Stimulated activated CD4-positive, alpha-beta T cell treated with anti-CD3 and anti-CD28 coated beads, Interleukin-1b, Interleukin-23, amount 100 ng/mL, for 1 hour (primary cell): Measurements from ENCODE around the gene PMPCA.
"Not testable (repeated sequence)": the region's sequence is repeated elsewhere in the genome, so short reads cannot be mapped to it uniquely, and the experiment has no call there.

ENCODE experiments used
- DNase-seq, 2 donors: peaks; one replicate each; pipeline ENCODE4 v3.0.0-alpha.2; 2020; ENCODE audit warnings: low read depth in 2 of 2

Gene PMPCA

GRCh38 chr9:136394312-136395019, 16.0 kb upstream of the PMPCA start:
- no peak for DNase-seq

GRCh38 chr9:136395020-136395340, 15.5 kb upstream of the PMPCA start:
- DNase-seq: no peak

- DNase-seq: no peak
Observed at GRCh38 chr9:136395345-136396218, 14.9 kb upstream of the PMPCA start.

- DNase-seq: no peak
Observed at GRCh38 chr9:136396219-136396515, 14.3 kb upstream of the PMPCA start.

GRCh38 chr9:136397643-136398042, 12.8 kb upstream of the PMPCA start:
- DNase-seq: no peak

GRCh38 chr9:136398286-136398685, 12.2 kb upstream of the PMPCA start:
- no peak for DNase-seq

- no peak for DNase-seq
Observed at GRCh38 chr9:136399176-136400037, 11.1 kb upstream of the PMPCA start.

GRCh38 chr9:136400038-136400834, 10.2 kb upstream of the PMPCA start, which contains the start of gene SNAPC4:
TSS of gene SNAPC4 (minus strand) at chr9:136400170. CDS start at chr9:136398428, 1,742 bp downstream.
- DNase-seq: peak; percentile 57 to 75

- no peak for DNase-seq
Observed at GRCh38 chr9:136401173-136401922, 9.1 kb upstream of the PMPCA start.

GRCh38 chr9:136402067-136402466, 8.4 kb upstream of the PMPCA start:
- no peak for DNase-seq

- DNase-seq: peak; percentile 43 to 45
Observed at GRCh38 chr9:136403538-136403914, 6.9 kb upstream of the PMPCA start.

- no peak for DNase-seq
Observed at GRCh38 chr9:136403915-136404800, 6.3 kb upstream of the PMPCA start.

- DNase-seq: no peak
Observed at GRCh38 chr9:136404801-136405136, 5.7 kb upstream of the PMPCA start.

- DNase-seq: no peak
Observed at GRCh38 chr9:136405481-136405880, 5.0 kb upstream of the PMPCA start.

- not testable (repeated sequence) for DNase-seq
Observed at GRCh38 chr9:136405904-136406303, 4.6 kb upstream of the PMPCA start.

- DNase-seq: not testable (repeated sequence)
Observed at GRCh38 chr9:136407061-136407460, 3.4 kb upstream of the PMPCA start.

GRCh38 chr9:136407911-136408310, 2.5 kb upstream of the PMPCA start:
- no peak for DNase-seq

- no peak for DNase-seq
Observed at GRCh38 chr9:136409557-136410455, 652 bp upstream of the PMPCA start.

GRCh38 chr9:136411378-136411777, 920 bp downstream of the PMPCA start:
- DNase-seq: no peak
